ENCODE measurements around the gene CAMTA1. TPM values are rescaled to one million over a fixed set of nuclear protein-coding genes. Genes with fewer than 3 reads are reported as not detected.
A peak's percentile ranks its signal among the peaks of the same experiment; 100 is the strongest.

The CAMTA1 gene
- total RNA-seq, 4 donors from 2014 or later: 45.3 to 68.9 (median 62.0) TPM

GRCh38 chr1:6884652-6885153, 99.4 kb downstream of the CAMTA1 start:
- no peak for ATAC-seq (ENCODE audit: low FRiP score)

DNA sequence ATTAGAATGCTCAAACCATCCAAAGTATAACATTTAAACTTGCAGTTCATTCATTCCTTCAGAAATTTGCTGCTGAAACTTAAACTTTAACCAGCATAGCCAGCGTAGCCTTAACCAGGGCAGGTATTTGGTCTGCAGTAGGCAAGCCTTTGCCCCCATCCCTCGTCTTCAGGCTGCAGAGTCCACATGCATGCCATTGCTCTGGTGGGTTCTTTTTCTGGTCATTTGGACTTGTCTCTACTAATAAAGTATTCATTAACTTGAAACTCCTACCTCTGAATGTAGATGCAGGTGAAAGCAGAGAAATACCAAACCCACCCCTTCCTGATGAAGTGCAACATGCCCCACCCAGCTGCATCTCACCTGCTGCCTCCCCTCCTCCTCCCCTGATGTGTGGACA, 100.2 kb downstream of the CAMTA1 start:
- TF ChIP-seq, protein P1, sequence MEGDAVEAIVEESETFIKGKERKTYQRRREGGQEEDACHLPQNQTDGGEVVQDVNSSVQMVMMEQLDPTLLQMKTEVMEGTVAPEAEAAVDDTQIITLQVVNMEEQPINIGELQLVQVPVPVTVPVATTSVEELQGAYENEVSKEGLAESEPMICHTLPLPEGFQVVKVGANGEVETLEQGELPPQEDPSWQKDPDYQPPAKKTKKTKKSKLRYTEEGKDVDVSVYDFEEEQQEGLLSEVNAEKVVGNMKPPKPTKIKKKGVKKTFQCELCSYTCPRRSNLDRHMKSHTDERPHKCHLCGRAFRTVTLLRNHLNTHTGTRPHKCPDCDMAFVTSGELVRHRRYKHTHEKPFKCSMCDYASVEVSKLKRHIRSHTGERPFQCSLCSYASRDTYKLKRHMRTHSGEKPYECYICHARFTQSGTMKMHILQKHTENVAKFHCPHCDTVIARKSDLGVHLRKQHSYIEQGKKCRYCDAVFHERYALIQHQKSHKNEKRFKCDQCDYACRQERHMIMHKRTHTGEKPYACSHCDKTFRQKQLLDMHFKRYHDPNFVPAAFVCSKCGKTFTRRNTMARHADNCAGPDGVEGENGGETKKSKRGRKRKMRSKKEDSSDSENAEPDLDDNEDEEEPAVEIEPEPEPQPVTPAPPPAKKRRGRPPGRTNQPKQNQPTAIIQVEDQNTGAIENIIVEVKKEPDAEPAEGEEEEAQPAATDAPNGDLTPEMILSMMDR (IDR thresholded peaks at IDR 0.05): no peak
- ATAC-seq (ENCODE audit: low FRiP score) (no peak), DNase-seq (ENCODE audit: low spot score) (no peak)

More at GRCh38 chr1:6884652-6885153, 99.4 kb downstream of the CAMTA1 start:
- DNase-seq (ENCODE audit: low spot score): no peak
- TF ChIP-seq, protein P1 (IDR thresholded peaks at IDR 0.05): no peak

DNA sequence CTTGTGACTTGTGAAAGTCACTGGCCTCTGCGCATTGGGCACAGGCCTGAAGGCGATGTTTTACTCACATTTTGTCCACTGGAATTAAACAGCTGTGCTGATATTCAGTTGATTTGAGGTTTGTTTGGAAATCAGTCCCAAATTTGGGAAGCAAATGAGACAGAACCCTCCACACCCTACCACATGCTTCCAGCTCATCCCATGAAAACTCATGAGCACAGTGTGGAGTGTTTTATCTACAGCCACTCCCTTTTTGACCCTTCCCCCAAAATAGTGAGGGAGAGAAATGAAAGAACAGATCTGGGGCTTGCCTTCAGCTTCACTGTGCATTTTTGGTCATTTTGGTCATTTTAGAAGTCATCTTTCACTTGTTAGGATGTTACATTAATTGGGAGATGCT, 101.3 kb downstream of the CAMTA1 start:
- DNase-seq (ENCODE audit: low spot score): no peak
- TF ChIP-seq, protein P1 (IDR thresholded peaks at IDR 0.05): no peak
- no peak for ATAC-seq (ENCODE audit: low FRiP score)

- ATAC-seq (ENCODE audit: low FRiP score) (no peak), DNase-seq (ENCODE audit: low spot score) (no peak)
- TF ChIP-seq, protein P1 (IDR thresholded peaks at IDR 0.05): no peak
Measured at GRCh38 chr1:6888268-6888667, 103.0 kb downstream of the CAMTA1 start.

GRCh38 chr1:6888870-6889269, 103.6 kb downstream of the CAMTA1 start:
- DNase-seq (ENCODE audit: low spot score): no peak
- no peak for ATAC-seq (ENCODE audit: low FRiP score)
- TF ChIP-seq, protein P1 (IDR thresholded peaks at IDR 0.05): no peak

DNA sequence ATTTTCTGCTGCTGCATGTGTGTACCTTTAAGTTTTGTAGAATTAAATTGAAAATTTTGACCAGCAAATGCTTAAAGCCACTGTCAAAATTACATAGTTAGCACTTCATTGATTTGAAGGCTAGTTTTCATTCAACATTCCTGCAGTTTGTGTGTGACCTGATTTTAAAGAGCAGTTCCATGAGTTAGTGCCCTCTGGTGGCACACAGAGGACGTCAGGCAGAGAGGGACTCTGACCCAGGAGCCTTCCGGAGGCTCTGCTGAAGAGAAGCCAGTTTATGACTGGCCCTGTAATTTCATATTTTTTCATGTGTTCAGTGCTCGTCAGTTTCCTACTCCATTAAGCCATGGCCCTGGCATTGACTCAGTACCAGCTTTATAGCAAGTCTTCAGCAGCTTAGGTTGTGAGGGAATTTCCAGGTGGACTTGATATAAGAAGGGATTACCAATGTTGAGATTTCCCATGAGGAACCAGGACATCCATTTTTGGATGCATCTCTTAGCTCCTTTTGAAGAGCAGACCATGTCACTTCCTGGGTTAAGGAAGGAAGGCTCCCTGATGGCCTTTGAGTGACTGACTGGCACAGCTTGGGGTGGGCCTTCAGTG, 104.7 kb downstream of the CAMTA1 start:
- ATAC-seq (ENCODE audit: low FRiP score) (peak; percentile 51), DNase-seq (ENCODE audit: low spot score) (no peak)
- TF ChIP-seq, protein P1 (IDR thresholded peaks at IDR 0.05): no peak

- no peak for DNase-seq (ENCODE audit: low spot score)
- TF ChIP-seq, protein P1 (IDR thresholded peaks at IDR 0.05): no peak
- ATAC-seq (ENCODE audit: low FRiP score): no peak
Measured at GRCh38 chr1:6890686-6891085, 105.4 kb downstream of the CAMTA1 start.

Measured in omental fat pad (tissue), 4 donors.